IMR-90 (cell line): ENCODE measurements around the gene SIRT7. TPM values are rescaled to one million over a fixed set of nuclear protein-coding genes. Genes with fewer than 3 reads are reported as not detected.

Source experiments
- ATAC-seq: fragments of 200-7000 bp; cut with Tn5 transposase; 2 replicates; pipeline ENCODE4 v1.9.1; 2020; ENCODE audit warnings: low read depth, mild to moderate bottlenecking, moderate library complexity
- BruUV-seq: library from RNA; stranded (reverse); fragments of 400-500 nt; replicated peaks from 2 replicates; lab custom pipeline; 2021; lab: Mats Ljungman, UMichigan
- CTCF ChIA-PET: fragments of 300-600 bp; formaldehyde crosslinking; extraction: SDS; loops from one replicate; lab custom pipeline; 2021; ENCODE audit warnings: antibody characterized with exemption; lab: Yijun Ruan, JAX
- POLR2A ChIA-PET: fragments of 300-600 bp; sonication (Branson Sonifier 250); formaldehyde crosslinking; loops from one replicate; lab custom pipeline; 2022; ENCODE audit warnings: antibody characterized with exemption; ENCODE audit not compliant: unreplicated experiment; lab: Charles Lee
- DNase-seq: peaks from one replicate; pipeline ENCODE4 v3.0.0; 2013
- H2AFZ ChIP-seq: replicated peaks from 2 replicates; pipeline ENCODE3; 2013; ENCODE audit warnings: low read length, mild to moderate bottlenecking; ENCODE audit not compliant: poor library complexity
- H2AK5ac ChIP-seq: 2 replicates; pipeline ENCODE4 v1.6.1; 2013; ENCODE audit warnings: low read depth, low read length, inconsistent platforms
- H2AK9ac ChIP-seq: replicated peaks from 2 replicates; pipeline ENCODE3; 2013; ENCODE audit warnings: mild to moderate bottlenecking, low read depth, low read length, moderate library complexity; ENCODE audit not compliant: poor library complexity
- H2BK120ac ChIP-seq: 2 replicates; pipeline ENCODE4 v1.6.1; 2013; ENCODE audit warnings: low read depth, low read length, inconsistent platforms
- H2BK15ac ChIP-seq: 3 replicates; pipeline ENCODE4 v1.6.1; 2013; ENCODE audit warnings: low read depth, low read length, inconsistent platforms
- H2BK20ac ChIP-seq: 2 replicates; pipeline ENCODE4 v1.6.1; 2013; ENCODE audit warnings: low read depth, mild to moderate bottlenecking, inconsistent platforms, low read length, moderate library complexity
- H2BK5ac ChIP-seq: 2 replicates; pipeline ENCODE4 v1.6.1; 2013; ENCODE audit warnings: mild to moderate bottlenecking, low read depth, low read length, inconsistent platforms; ENCODE audit not compliant: poor library complexity, severe bottlenecking
- H3K14ac ChIP-seq: replicated peaks from 2 replicates; pipeline ENCODE4 v1.6.1; 2013; ENCODE audit warnings: low read depth, low read length, inconsistent platforms
- H3K18ac ChIP-seq: 2 replicates; pipeline ENCODE4 v1.6.1; 2013; ENCODE audit warnings: low read depth, low read length, control low read depth
- H3K23ac ChIP-seq: 2 replicates; pipeline ENCODE4 v1.6.1; 2013; ENCODE audit warnings: low read depth, low read length, inconsistent platforms
- H3K27ac ChIP-seq: 2 replicates; pipeline ENCODE4 v1.5.1; 2013; ENCODE audit warnings: mild to moderate bottlenecking, control low read depth, low read length; ENCODE audit not compliant: insufficient read depth
- H3K27me3 ChIP-seq: 2 replicates; pipeline ENCODE4 v1.6.1; 2013; ENCODE audit warnings: low read length; ENCODE audit not compliant: control insufficient read depth, insufficient read depth
- H3K36me3 ChIP-seq: 2 replicates; pipeline ENCODE4 v1.6.1; 2013; ENCODE audit warnings: low read length, mixed read lengths; ENCODE audit not compliant: control insufficient read depth, insufficient read depth
- H3K4ac ChIP-seq: 2 replicates; pipeline ENCODE4 v1.6.1; 2013; ENCODE audit warnings: low read depth, low read length, inconsistent platforms
- H3K4me1 ChIP-seq: 2 replicates; pipeline ENCODE4 v1.6.1; 2013; ENCODE audit warnings: low read length, mixed read lengths; ENCODE audit not compliant: control insufficient read depth, insufficient read depth
- H3K4me2 ChIP-seq: 2 replicates; pipeline ENCODE4 v1.6.1; 2013; ENCODE audit warnings: low read depth, mild to moderate bottlenecking, control low read depth, low read length, moderate library complexity
- H3K4me3 ChIP-seq: 2 replicates; pipeline ENCODE4 v1.5.1; 2013; ENCODE audit warnings: low read depth, mild to moderate bottlenecking, control low read depth, low read length, moderate library complexity; ENCODE audit not compliant: insufficient read depth
- H3K56ac ChIP-seq: 2 replicates; pipeline ENCODE4 v1.6.1; 2013; ENCODE audit warnings: low read length, inconsistent platforms; ENCODE audit not compliant: insufficient read depth; ENCODE audit errors: extremely low read depth
- H3K79me1 ChIP-seq, 2 experiments: 2 replicates each; pipeline ENCODE4 v1.6.1; 2013; ENCODE audit warnings: low read length in 2 of 2, inconsistent platforms in 1 of 2, low read depth in 1 of 2
- H3K9ac ChIP-seq: 2 replicates; pipeline ENCODE4 v1.6.1; 2013; ENCODE audit warnings: low read depth, low read length, control low read depth
- H3K9me1 ChIP-seq: 2 replicates; pipeline ENCODE4 v1.6.1; 2013; ENCODE audit warnings: low read length, inconsistent platforms; ENCODE audit not compliant: insufficient read depth
- H3K9me3 ChIP-seq: 2 replicates; pipeline ENCODE4 v1.6.1; 2013; ENCODE audit warnings: low read length; ENCODE audit not compliant: control insufficient read depth, insufficient read depth
- H4K20me1 ChIP-seq: 2 replicates; pipeline ENCODE4 v1.6.1; 2013; ENCODE audit warnings: low read length, inconsistent platforms; ENCODE audit not compliant: insufficient read depth
- H4K5ac ChIP-seq: 2 replicates; pipeline ENCODE4 v1.6.1; 2013; ENCODE audit warnings: mild to moderate bottlenecking, low read depth, low read length, control low read depth
- H4K8ac ChIP-seq, 2 experiments: 2 replicates each; pipeline ENCODE4 v1.6.1; 2013; ENCODE audit warnings: low read depth in 2 of 2, low read length in 2 of 2, control low read depth in 1 of 2, inconsistent platforms in 1 of 2
- H4K91ac ChIP-seq: 2 replicates; pipeline ENCODE4 v1.6.1; 2013; ENCODE audit warnings: low read depth, low read length, inconsistent platforms; ENCODE audit not compliant: insufficient read depth
- BHLHE40 ChIP-seq: fragments of 150-350 bp; IDR thresholded peaks from 2 replicates; pipeline ENCODE4 v1.6.1; 2016; ENCODE audit warnings: mild to moderate bottlenecking, low read depth, low read length
- CEBPB ChIP-seq: IDR thresholded peaks from 2 replicates; pipeline ENCODE4 v1.6.1; 2012; ENCODE audit warnings: low read depth, low read length, improper control_type of control experiment
- CHD1 ChIP-seq: IDR thresholded peaks from 2 replicates; pipeline ENCODE4 v1.6.1; 2012; ENCODE audit warnings: low read depth, low read length, improper control_type of control experiment
- FOS ChIP-seq: fragments of 150-350 bp; IDR thresholded peaks from 2 replicates; pipeline ENCODE4 v1.6.1; 2016; ENCODE audit warnings: low read depth, low read length
- MAFK ChIP-seq: IDR thresholded peaks from 2 replicates; pipeline ENCODE4 v1.6.1; 2012; ENCODE audit warnings: low read depth, low read length, improper control_type of control experiment
- MAZ ChIP-seq: IDR thresholded peaks from 2 replicates; pipeline ENCODE4 v1.6.1; 2012; ENCODE audit warnings: low read depth, mild to moderate bottlenecking, low read length, improper control_type of control experiment, moderate library complexity, borderline replicate concordance
- MXI1 ChIP-seq: IDR thresholded peaks from 2 replicates; pipeline ENCODE4 v1.6.1; 2012; ENCODE audit warnings: low read depth, mild to moderate bottlenecking, low read length, moderate library complexity, borderline replicate concordance
- NFE2L2 ChIP-seq: fragments of 150-350 bp; IDR thresholded peaks from 2 replicates; pipeline ENCODE4 v1.6.1; 2016; ENCODE audit warnings: low read depth, mild to moderate bottlenecking, low read length
- POLR2A ChIP-seq: IDR thresholded peaks from 2 replicates; pipeline ENCODE4 v1.6.1; 2012; ENCODE audit warnings: mild to moderate bottlenecking, low read depth, low read length
- RAD21 ChIP-seq: IDR thresholded peaks from 2 replicates; pipeline ENCODE4 v1.6.1; 2012; ENCODE audit warnings: low read length, improper control_type of control experiment
- RCOR1 ChIP-seq: IDR thresholded peaks from 2 replicates; pipeline ENCODE4 v1.6.1; 2012; ENCODE audit warnings: mild to moderate bottlenecking, low read length, improper control_type of control experiment; ENCODE audit not compliant: insufficient replicate concordance
- RFX5 ChIP-seq: IDR thresholded peaks from 2 replicates; pipeline ENCODE4 v1.8.0; 2012; ENCODE audit warnings: low read depth, mild to moderate bottlenecking, low read length, moderate library complexity
- SMC3 ChIP-seq: fragments of 150-350 bp; IDR thresholded peaks from 2 replicates; pipeline ENCODE4 v1.6.1; 2016; ENCODE audit warnings: low read depth, mild to moderate bottlenecking, antibody characterized with exemption, low read length, moderate library complexity
- USF2 ChIP-seq: fragments of 150-350 bp; IDR thresholded peaks from 2 replicates; pipeline ENCODE4 v1.6.1; 2017; ENCODE audit warnings: mild to moderate bottlenecking, antibody characterized with exemption, low read length, low read depth
- WGBS, 2 experiments: methylation state at CpG; one replicate each; pipeline versions ENCODE4 v1.1.5 to v1.1.7; 2013; ENCODE audit warnings: missing lambda C conversion rate in 2 of 2; ENCODE audit not compliant: insufficient read length in 1 of 2; ENCODE audit errors: extremely low coverage in 2 of 2; 5-methylcytosine and 5-hydroxymethylcytosine counted together
- dilution Hi-C: fragments of 300-500 bp; cut with HindIII; formaldehyde crosslinking; loops from one replicate; pipeline ENCODE4 v1.14.3; 2018; ENCODE audit warnings: low sequenced_read_pairs; ENCODE audit not compliant: unreplicated experiment
- in situ Hi-C: fragments of 300-500 bp; cut with MboI; formaldehyde crosslinking; loops from 3 replicates; pipeline ENCODE4 v1.14.3; 2019; ENCODE audit warnings: low sequenced_read_pairs, inconsistent platforms, mixed read lengths
- intact Hi-C: fragments of 100-400 bp; cut with micrococcal nuclease; formaldehyde crosslinking; loops from 2 replicates; pipeline ENCODE4 v1.10.0; 2022
- polyA plus RNA-seq, 3 experiments: library from polyadenylated mRNA; depleted of rRNA; stranded (reverse); fragments of >200 nt; gene quantifications; 2 replicates each; pipeline ENCODE4 v1.2.3, GENCODE V29; 2012; ENCODE audit warnings: low replicate concordance in 1 of 3
- total RNA-seq: library from RNA; depleted of rRNA; stranded (reverse); fragments of >200 nt; gene quantifications from 2 replicates; pipeline ENCODE4 v1.2.3, GENCODE V29; 2012

Gene SIRT7
- total and polyA plus RNA-seq, 2 of the 4 experiments (the other 2 are of a cell fraction): 14.5 to 19.8 TPM

GRCh38 chr17:81911969-81912368 lies 6.0 kb downstream of the SIRT7 start:
- Histone ChIP-seq H3K18ac (no peak overlapping the region), H3K27ac (no peak overlapping the region), H2BK15ac (no peak overlapping the region), H3K4me3 (no peak overlapping the region), H2BK5ac (no peak overlapping the region), H3K9me3 (no peaks in the 10 kb centered on the region), H2AFZ (no peak overlapping the region), H2BK20ac (no peak overlapping the region), H3K23ac (no peak overlapping the region), H4K5ac (no peak overlapping the region), H3K14ac (no peak overlapping the region), H3K4me2 (no peak overlapping the region), H3K9ac (no peak overlapping the region), H3K36me3 (peaks cover 49% of the 10 kb centered on the region), H3K4me1 (peaks cover 8% of the 10 kb centered on the region), H3K4ac (no peak overlapping the region), H2AK5ac (no peak overlapping the region), H3K27me3 (no peaks in the 10 kb centered on the region), H3K9me1 (peaks cover 13% of the 10 kb centered on the region; the same call in 1 of the 2 replicates), H4K8ac (no peak overlapping the region), H4K20me1 (peaks cover 34% of the 10 kb centered on the region), H3K56ac (no peak overlapping the region), H2AK9ac (no peak overlapping the region), H4K91ac (no peak overlapping the region), H3K79me1 (peaks cover 11 to 49% of the 10 kb centered on the region in 2 experiments), H2BK120ac (no peak overlapping the region)
- dilution Hi-C loops (no loop called here), intact Hi-C loops (no loop called here), in situ Hi-C loops (no loop called here)
- CTCF ChIA-PET: no interaction called here
- DNase-seq (no peak), ATAC-seq (no peak)
- no TSS peak for BruUV-seq
- POLR2A ChIA-PET: no interaction called here
- TF ChIP-seq BHLHE40: no peak
- no peak for TF ChIP-seq FOS
- TF ChIP-seq USF2: no peak
- TF ChIP-seq RFX5: no peak
- TF ChIP-seq NFE2L2: no peak
- no peak for TF ChIP-seq POLR2A
- no peak for TF ChIP-seq CHD1
- no peak for TF ChIP-seq RCOR1
- TF ChIP-seq MXI1: no peak
- no peak for TF ChIP-seq RAD21
- TF ChIP-seq CEBPB: no peak
- TF ChIP-seq MAFK: no peak
- TF ChIP-seq SMC3: no peak
- TF ChIP-seq MAZ: no peak
- WGBS, 2 experiments: 95% methylated on average over 16 of the region's 19 CpGs; no CpG with 5 or more reads in 1 of the 2 experiments
